Fibroblast of lung (primary cell): ENCODE measurements around the gene TCP11. TPM values are rescaled to one million over a fixed set of nuclear protein-coding genes. Genes with fewer than 3 reads are reported as not detected.

Source experiments
- DNase-seq, 2 donors: peaks; one replicate each; pipeline versions ENCODE4 v3.0.0 to v3.0.0-alpha.2; 2010; ENCODE audit warnings: low read depth in 2 of 2
- H2AFZ ChIP-seq: 2 replicates; pipeline ENCODE4 v1.5.1; 2012; ENCODE audit warnings: low read length, control low read depth, inconsistent platforms
- H3K27ac ChIP-seq: 2 replicates; pipeline ENCODE4 v1.5.1; 2011; ENCODE audit warnings: low read length, control low read depth; ENCODE audit not compliant: insufficient read depth
- H3K27me3 ChIP-seq: 2 replicates; pipeline ENCODE4 v1.5.1; 2011; ENCODE audit warnings: mild to moderate bottlenecking, low read length; ENCODE audit not compliant: control insufficient read depth, insufficient read depth
- H3K36me3 ChIP-seq: 2 replicates; pipeline ENCODE4 v1.5.1; 2011; ENCODE audit warnings: low read length; ENCODE audit not compliant: control insufficient read depth, insufficient read depth
- H3K4me1 ChIP-seq: 2 replicates; pipeline ENCODE4 v1.5.1; 2011; ENCODE audit warnings: low read length; ENCODE audit not compliant: control insufficient read depth, insufficient read depth; ENCODE audit errors: extremely low read depth
- H3K4me2 ChIP-seq: 2 replicates; pipeline ENCODE4 v1.5.1; 2011; ENCODE audit warnings: low read length, control low read depth; ENCODE audit not compliant: insufficient read depth; ENCODE audit errors: extremely low read depth
- H3K4me3 ChIP-seq, 4 experiments: fragments of 200-600 bp in 1 of 4; sonication (generic) in 1 of 4; replicated peaks in 1 of 4; 2 replicates each; pipeline ENCODE4 v1.5.1; 2011 to 2016; ENCODE audit warnings: low read length in 4 of 4, low read depth in 3 of 4, mild to moderate bottlenecking in 3 of 4, control low read depth in 2 of 4, inconsistent platforms in 1 of 4, mixed read lengths in 1 of 4; ENCODE audit not compliant: insufficient read depth in 1 of 4; ENCODE audit errors: control extremely low read depth in 1 of 4
- H3K79me2 ChIP-seq: 2 replicates; pipeline ENCODE4 v1.5.1; 2012; ENCODE audit warnings: mild to moderate bottlenecking, low read length, inconsistent platforms; ENCODE audit not compliant: control insufficient read depth, insufficient read depth
- H3K9ac ChIP-seq: 2 replicates; pipeline ENCODE4 v1.5.1; 2011; ENCODE audit warnings: mild to moderate bottlenecking, low read length, control low read depth; ENCODE audit not compliant: insufficient read depth
- H3K9me3 ChIP-seq: 2 replicates; pipeline ENCODE4 v1.5.1; 2012; ENCODE audit warnings: low read depth, low read length; ENCODE audit not compliant: control insufficient read depth, insufficient read depth
- H4K20me1 ChIP-seq: 2 replicates; pipeline ENCODE4 v1.5.1; 2011; ENCODE audit warnings: low read length; ENCODE audit not compliant: control insufficient read depth, insufficient read depth; ENCODE audit errors: extremely low read depth
- CTCF ChIP-seq, 2 donors: IDR thresholded peaks in 1 of 2; conservative IDR thresholded peaks in 1 of 2; 1 replicate in 1 of 2; 2 replicates in 1 of 2; pipeline ENCODE4 v1.5.1; 2011 to 2012; ENCODE audit warnings: low read length in 2 of 2, control low read depth in 1 of 2, inconsistent platforms in 1 of 2, low read depth in 1 of 2, mild to moderate bottlenecking in 1 of 2
- EZH2 ChIP-seq: IDR thresholded peaks from 2 replicates; pipeline ENCODE4 v1.5.1; 2012; ENCODE audit warnings: low read length, control low read depth, mild to moderate bottlenecking; ENCODE audit errors: missing control alignments
- polyA plus RNA-seq, 2 donors: library from polyadenylated mRNA; depleted of rRNA in 1 of 2; stranded (reverse) in 1 of 2; unstranded in 1 of 2; fragments of >200 nt; gene quantifications; 2 replicates each; pipeline ENCODE4 v1.2.1, GENCODE V29; 2011 to 2012; ENCODE audit warnings: missing spikeins in 1 of 2
- total RNA-seq: library from RNA; depleted of rRNA; stranded (reverse); fragments of >200 nt; gene quantifications from 2 replicates; pipeline ENCODE4 v1.2.1, GENCODE V29; 2014

Gene TCP11
- total and polyA plus RNA-seq, 2 donors (not counting 1 experiment from before 2014, with no cell fraction given): 0.17 to 0.24 TPM

GRCh38 chr6:35087361-35088280, 53.5 kb downstream of the TCP11 start:
- H3K79me2 ChIP-seq: no peaks in the 10 kb centered on the region
- H3K9ac ChIP-seq: no peak overlapping the region
- no peak overlapping the region for H3K4me3 ChIP-seq
- no peaks in the 10 kb centered on the region for H3K9me3 ChIP-seq
- peaks cover 24% of the 10 kb centered on the region for H3K4me1 ChIP-seq
- no peak overlapping the region for H3K4me2 ChIP-seq
- H4K20me1 ChIP-seq: no peaks in the 10 kb centered on the region
- no peak for DNase-seq
- H3K27me3 ChIP-seq: no peaks in the 10 kb centered on the region
- peaks cover 6% of the 10 kb centered on the region for H3K36me3 ChIP-seq
- no peak for TF ChIP-seq EZH2
- TF ChIP-seq CTCF (conservative IDR thresholded peaks at IDR 0.05 in 1 of 2, IDR thresholded peaks at IDR 0.05 in 1 of 2; ENCODE audit: low read depth in 1 of 2, low read length in 2 of 2): no peak
- H3K27ac ChIP-seq: no peak overlapping the region
- H2AFZ ChIP-seq: no peak overlapping the region

- Histone ChIP-seq H3K9ac (no peak overlapping the region), H3K36me3 (peaks cover 6% of the 10 kb centered on the region), H3K27ac (no peak overlapping the region), H3K9me3 (no peaks in the 10 kb centered on the region), H3K4me1 (peaks cover 16% of the 10 kb centered on the region), H3K27me3 (no peaks in the 10 kb centered on the region), H2AFZ (no peak overlapping the region), H3K4me2 (no peak overlapping the region), H4K20me1 (no peaks in the 10 kb centered on the region), H3K4me3 (no peak overlapping the region), H3K79me2 (no peaks in the 10 kb centered on the region)
- DNase-seq: no peak
- TF ChIP-seq CTCF (conservative IDR thresholded peaks at IDR 0.05 in 1 of 2, IDR thresholded peaks at IDR 0.05 in 1 of 2; ENCODE audit: low read depth in 1 of 2, low read length in 2 of 2): no peak
- no peak for TF ChIP-seq EZH2
Measured at GRCh38 chr6:35086636-35087360, 54.3 kb downstream of the TCP11 start.

GRCh38 chr6:35086282-35086632, 54.9 kb downstream of the TCP11 start:
- DNase-seq: no peak
- Histone ChIP-seq H3K9me3 (no peaks in the 10 kb centered on the region), H4K20me1 (no peaks in the 10 kb centered on the region), H3K4me2 (no peak overlapping the region), H2AFZ (no peak overlapping the region), H3K27me3 (no peaks in the 10 kb centered on the region), H3K36me3 (peaks cover 6% of the 10 kb centered on the region), H3K79me2 (no peaks in the 10 kb centered on the region), H3K27ac (no peak overlapping the region), H3K9ac (no peak overlapping the region), H3K4me3 (no peak overlapping the region), H3K4me1 (peaks cover 12% of the 10 kb centered on the region)
- TF ChIP-seq EZH2 (no peak), CTCF (conservative IDR thresholded peaks at IDR 0.05 in 1 of 2, IDR thresholded peaks at IDR 0.05 in 1 of 2; ENCODE audit: low read depth in 1 of 2, low read length in 2 of 2) (no peak)
